ENCODE data around the gene CDK5RAP1. TPM values are rescaled to one million over a fixed set of nuclear protein-coding genes. Genes with fewer than 3 reads are reported as not detected.
"Not testable (repeated sequence)": the region's sequence is repeated elsewhere in the genome, so short reads cannot be mapped to it uniquely, and the experiment has no call there.

The CDK5RAP1 gene
- total and polyA plus RNA-seq, 2 experiments from 2014 or later: 18.3 to 24.9 TPM

- WGBS, 2 experiments (ENCODE audit: low coverage in 1 of 2, low lambda C conversion rate in 2 of 2, missing lambda C conversion rate in 2 of 2): 46 to 48% methylated on average over 5 of the region's 5 CpGs
- Histone ChIP-seq H3K4me1 (ENCODE audit: insufficient read depth) (peaks cover 3% of the 10 kb centered on the region; the same call in 1 of the 2 replicates), H3K4me3 (no peak overlapping the region), H4K20me1 (ENCODE audit: insufficient read depth) (no peaks in the 10 kb centered on the region), H3K4me2 (ENCODE audit: unreplicated experiment) (no peak overlapping the region), H3F3A (ENCODE audit: insufficient read depth) (no peaks in the 10 kb centered on the region), H2AFZ (no peak overlapping the region), H3K9me3 (ENCODE audit: low read depth) (no peaks in the 10 kb centered on the region), H3K36me3 (ENCODE audit: low read depth) (no peaks in the 10 kb centered on the region), H3K79me2 (ENCODE audit: insufficient read depth) (no peaks in the 10 kb centered on the region), H3K9me2 (ENCODE audit: insufficient read depth) (no peaks in the 10 kb centered on the region), H3K27ac (no peak overlapping the region), H3K9ac (no peak overlapping the region), H3K27me3 (replicated peaks; ENCODE audit: insufficient read depth) (no peaks in the 10 kb centered on the region)
- TF ChIP-seq EZH2phosphoT487 (IDR thresholded peaks at IDR 0.05; ENCODE audit: insufficient read depth, low read depth) (no peak), EZH2 (IDR thresholded peaks at IDR 0.05; ENCODE audit: insufficient read depth, poor library complexity, severe bottlenecking) (no peak)
- DNase-seq: no peak
- in situ Hi-C loops (cut with MboI): no loop called here
Observed at GRCh38 chr20:33431797-33432381, 30.6 kb upstream of the CDK5RAP1 start.

DNA sequence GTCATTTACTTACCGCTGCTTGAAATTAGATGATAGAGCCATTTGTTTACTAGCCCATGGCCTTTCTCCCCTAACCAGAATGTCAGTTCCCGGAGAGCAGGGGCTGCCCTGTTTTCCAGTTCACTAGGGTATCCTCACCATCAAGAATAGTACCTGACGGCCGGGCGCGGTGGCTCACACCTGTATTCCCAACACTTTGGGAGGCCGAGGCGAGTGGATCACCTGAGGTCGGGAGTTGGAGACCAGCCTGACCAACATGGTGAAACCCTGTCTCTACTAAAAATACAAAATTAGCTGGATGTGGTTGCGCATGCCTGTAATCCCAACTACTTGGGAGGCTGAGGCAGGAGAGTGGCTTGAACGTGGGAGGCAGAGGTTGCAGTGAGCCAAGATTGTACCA lies 22.6 kb upstream of the CDK5RAP1 start:
- H3K9me3 ChIP-seq (ENCODE audit: low read depth); in situ Hi-C loops (cut with MboI): not testable (repeated sequence)

GRCh38 chr20:33423141-33423834 lies 22.0 kb upstream of the CDK5RAP1 start:
- peak overlapping the region; percentile 41 for H3K4me2 ChIP-seq (ENCODE audit: unreplicated experiment)
- peak overlapping the region; percentile 73 for H3K9ac ChIP-seq
- WGBS, 2 experiments (ENCODE audit: low coverage in 1 of 2, low lambda C conversion rate in 2 of 2, missing lambda C conversion rate in 2 of 2): 10 to 15% methylated on average over 6 to 7 of the region's 7 CpGs
- H3K27me3 ChIP-seq (replicated peaks; ENCODE audit: insufficient read depth): no peaks in the 10 kb centered on the region
- H3K79me2 ChIP-seq (ENCODE audit: insufficient read depth): no peaks in the 10 kb centered on the region
- H4K20me1 ChIP-seq (ENCODE audit: insufficient read depth): no peaks in the 10 kb centered on the region
- H3K27ac ChIP-seq: peak overlapping the region; percentile 76
- peaks cover 12% of the 10 kb centered on the region; the same call in 1 of the 2 replicates for H3F3A ChIP-seq (ENCODE audit: insufficient read depth)
- H3K9me2 ChIP-seq (ENCODE audit: insufficient read depth): no peaks in the 10 kb centered on the region
- in situ Hi-C loops (cut with MboI): no loop called here
- peaks cover 19% of the 10 kb centered on the region for H3K4me1 ChIP-seq (ENCODE audit: insufficient read depth)
- TF ChIP-seq EZH2phosphoT487 (IDR thresholded peaks at IDR 0.05; ENCODE audit: insufficient read depth, low read depth) (no peak), EZH2 (IDR thresholded peaks at IDR 0.05; ENCODE audit: insufficient read depth, poor library complexity, severe bottlenecking) (no peak)
- H3K4me3 ChIP-seq: no peak overlapping the region
- H3K9me3 ChIP-seq (ENCODE audit: low read depth): no peaks in the 10 kb centered on the region
- no peaks in the 10 kb centered on the region for H3K36me3 ChIP-seq (ENCODE audit: low read depth)
- peak overlapping the region; percentile 86 for H2AFZ ChIP-seq
- peak; percentile 88 for DNase-seq

More for the DNA sequence above, 22.6 kb upstream of the CDK5RAP1 start:
- not testable (repeated sequence) for H4K20me1 ChIP-seq (ENCODE audit: insufficient read depth); H3K4me3 ChIP-seq; H3K36me3 ChIP-seq (ENCODE audit: low read depth); H3K79me2 ChIP-seq (ENCODE audit: insufficient read depth); H3K9me2 ChIP-seq (ENCODE audit: insufficient read depth); DNase-seq; H3K27me3 ChIP-seq (replicated peaks; ENCODE audit: insufficient read depth)
- H3K4me1 ChIP-seq (ENCODE audit: insufficient read depth): peaks cover 19% of the 10 kb centered on the region
- peak overlapping the region; percentile 86 for H2AFZ ChIP-seq
- peaks cover 12% of the 10 kb centered on the region; the same call in 1 of the 2 replicates for H3F3A ChIP-seq (ENCODE audit: insufficient read depth)
- peak overlapping the region; percentile 41 for H3K4me2 ChIP-seq (ENCODE audit: unreplicated experiment)
- peak overlapping the region; percentile 73 for H3K9ac ChIP-seq
- WGBS, 2 experiments (ENCODE audit: low coverage in 1 of 2, low lambda C conversion rate in 2 of 2, missing lambda C conversion rate in 2 of 2): 86 to 89% methylated on average over 11 of the region's 11 CpGs
- H3K27ac ChIP-seq: peak overlapping the region; percentile 76

DNA sequence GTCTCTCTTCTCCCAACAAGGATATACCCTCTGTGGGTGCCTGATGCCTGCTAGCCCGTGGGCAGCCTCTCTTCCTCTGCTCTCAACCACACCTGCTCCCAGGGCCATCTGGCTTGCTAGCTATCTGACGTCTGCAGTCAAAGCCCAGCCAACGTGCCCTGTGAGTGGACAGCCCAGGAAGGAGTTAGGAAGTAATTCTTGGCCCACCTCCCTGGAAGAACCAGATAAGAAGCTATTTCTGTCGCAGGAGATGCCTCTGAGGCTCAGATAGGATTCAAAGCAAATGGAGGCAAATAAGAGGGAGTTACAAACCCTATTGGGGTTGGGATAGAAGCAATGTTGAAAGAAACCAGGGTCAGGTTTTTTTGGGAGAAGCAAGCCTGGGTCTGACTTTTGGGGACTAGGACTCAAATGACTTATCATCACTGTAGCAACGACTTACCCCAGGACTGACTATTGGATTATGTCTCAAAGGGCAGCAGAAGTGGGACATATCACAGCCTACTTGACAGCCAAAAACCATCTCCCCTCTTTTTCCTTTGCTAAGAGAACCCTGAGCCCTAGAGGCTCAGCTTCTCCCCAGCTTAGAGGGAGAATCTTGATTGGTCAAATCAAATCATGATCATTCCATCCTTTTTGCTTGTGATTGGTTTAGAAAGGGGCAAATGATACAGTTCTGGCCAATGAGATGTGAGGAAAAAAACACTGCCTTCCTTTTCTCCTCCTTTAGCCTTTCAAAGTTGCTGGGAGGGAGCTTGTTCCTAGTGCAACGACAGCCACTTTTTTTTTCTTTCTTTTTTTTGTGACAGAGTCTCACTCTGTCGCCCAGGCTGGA lies 18.0 kb upstream of the CDK5RAP1 start:
- no peak for DNase-seq
- Histone ChIP-seq H3K4me2 (ENCODE audit: unreplicated experiment) (no peak overlapping the region), H3F3A (ENCODE audit: insufficient read depth) (peaks cover 12% of the 10 kb centered on the region; the same call in 1 of the 2 replicates), H3K4me3 (no peak overlapping the region), H3K36me3 (ENCODE audit: low read depth) (no peaks in the 10 kb centered on the region), H3K9me2 (ENCODE audit: insufficient read depth) (no peaks in the 10 kb centered on the region), H3K4me1 (ENCODE audit: insufficient read depth) (peaks cover 22% of the 10 kb centered on the region), H3K27ac (no peak overlapping the region), H4K20me1 (ENCODE audit: insufficient read depth) (no peaks in the 10 kb centered on the region), H3K27me3 (replicated peaks; ENCODE audit: insufficient read depth) (no peaks in the 10 kb centered on the region), H3K79me2 (ENCODE audit: insufficient read depth) (no peaks in the 10 kb centered on the region), H3K9ac (no peak overlapping the region), H2AFZ (no peak overlapping the region), H3K9me3 (ENCODE audit: low read depth) (no peaks in the 10 kb centered on the region)
- WGBS, 2 experiments (ENCODE audit: low coverage in 1 of 2, low lambda C conversion rate in 2 of 2, missing lambda C conversion rate in 2 of 2): 68 to 71% methylated on average over 7 of the region's 7 CpGs
- in situ Hi-C loops (cut with MboI): no loop called here
- TF ChIP-seq EZH2phosphoT487 (IDR thresholded peaks at IDR 0.05; ENCODE audit: insufficient read depth, low read depth) (no peak), EZH2 (IDR thresholded peaks at IDR 0.05; ENCODE audit: insufficient read depth, poor library complexity, severe bottlenecking) (no peak)

All from GM23248 (cell line).